Gastroesophageal sphincter (tissue), 4 donors: ENCODE measurements around the gene CARS2. TPM values are rescaled to one million over a fixed set of nuclear protein-coding genes. Genes with fewer than 3 reads are reported as not detected.

ENCODE experiments used
- ATAC-seq: fragments of 150-250 bp; one replicate; pipeline ENCODE4 v1.9.1; 2016; ENCODE audit warnings: mild to moderate bottlenecking, moderate library complexity
- H3K27ac ChIP-seq, 4 donors: fragments of 200-600 bp; sonication (generic) in 3 of 4; 1 replicate in 3 of 4; 2 replicates in 1 of 4; pipeline ENCODE4 v1.5.1; 2016 to 2019
- H3K27me3 ChIP-seq: fragments of 200-600 bp; sonication (generic); one replicate; pipeline ENCODE4 v1.5.1; 2019
- H3K36me3 ChIP-seq, 2 donors: fragments of 200-600 bp; sonication (generic); one replicate each; pipeline ENCODE4 v1.5.1; 2019; ENCODE audit warnings: control low read depth in 1 of 2
- H3K4me1 ChIP-seq, 3 donors: fragments of 200-600 bp; sonication (generic); 1 replicate in 2 of 3; 2 replicates in 1 of 3; pipeline ENCODE4 v1.5.1; 2016 to 2019; ENCODE audit warnings: control low read depth in 2 of 3
- H3K4me3 ChIP-seq, 2 donors: fragments of 200-600 bp; sonication (generic); one replicate each; pipeline ENCODE4 v1.5.1; 2019; ENCODE audit warnings: mild to moderate bottlenecking in 1 of 2, moderate library complexity in 1 of 2
- H3K9me3 ChIP-seq, 3 donors: fragments of 200-600 bp; sonication (generic); one replicate each; pipeline ENCODE4 v1.5.1; 2017 to 2019; ENCODE audit warnings: control low read depth in 2 of 3
- CTCF ChIP-seq, 4 experiments: fragments of 200-600 bp in 2 of 4; fragments of 450-650 bp in 2 of 4; sonication (generic) in 1 of 4; IDR thresholded peaks; one replicate each; pipeline ENCODE4 v1.5.1; 2017 to 2019; ENCODE audit warnings: antibody characterized with exemption in 4 of 4, mild to moderate bottlenecking in 2 of 4, moderate library complexity in 2 of 4
- EP300 ChIP-seq: sonication (generic); formaldehyde crosslinking; IDR thresholded peaks from one replicate; pipeline ENCODE4 v1.6.1; 2017; ENCODE audit warnings: antibody characterized with exemption, mild to moderate bottlenecking
- POLR2A ChIP-seq, 2 donors: fragments of 450-650 bp; IDR thresholded peaks; one replicate each; pipeline ENCODE4 v1.6.1; 2017; ENCODE audit warnings: antibody characterized with exemption in 2 of 2, mild to moderate bottlenecking in 2 of 2, moderate library complexity in 1 of 2
- POLR2AphosphoS5 ChIP-seq: sonication (generic); formaldehyde crosslinking; IDR thresholded peaks from one replicate; pipeline ENCODE4 v1.6.1; 2017; ENCODE audit warnings: antibody characterized with exemption
- WGBS, 2 donors: methylation state at CpG; one replicate each; pipeline ENCODE4 v1.1.5; 2018; ENCODE audit warnings: low coverage in 1 of 2; 5-methylcytosine and 5-hydroxymethylcytosine counted together
- total RNA-seq, 4 donors: library from RNA; depleted of rRNA; stranded (reverse); fragments of >200 nt; gene quantifications; one replicate each; pipeline ENCODE4 v1.1.0, GENCODE V29; 2016

Gene CARS2
- total RNA-seq, 4 donors from 2014 or later = 36.6 to 69.1 (median 53.8) TPM

GRCh38 chr13:110687736-110688135 lies 18.2 kb downstream of the CARS2 start:
- no peak for TF ChIP-seq POLR2A (IDR thresholded peaks at IDR 0.05)
- TF ChIP-seq POLR2AphosphoS5 = no peak
- no peak for TF ChIP-seq EP300
- TF ChIP-seq CTCF (IDR thresholded peaks at IDR 0.05) = no peak
- WGBS, 2 donors = 87 to 90% methylated on average over 6 to 10 of the region's 16 CpGs
- Histone ChIP-seq H3K4me3 (no peak overlapping the region), H3K36me3 (peaks cover 0 to 89% of the 10 kb centered on the region in 2 donors), H3K9me3 (no peaks in the 10 kb centered on the region), H3K4me1 (no peaks in the 10 kb centered on the region), H3K27ac (no peak overlapping the region), H3K27me3 (no peaks in the 10 kb centered on the region)
- ATAC-seq = no peak

- peaks cover 0 to 96% of the 10 kb centered on the region in 2 donors for H3K36me3 ChIP-seq
- H3K27me3 ChIP-seq = no peaks in the 10 kb centered on the region
- H3K4me1 ChIP-seq = no peaks in the 10 kb centered on the region
- no peaks in the 10 kb centered on the region for H3K9me3 ChIP-seq
- peak; percentile 58 for ATAC-seq
- WGBS, 2 donors = 74 to 86% methylated on average over 11 of the region's 11 CpGs
- TF ChIP-seq CTCF (IDR thresholded peaks at IDR 0.05) (no peak), EP300 (no peak), POLR2AphosphoS5 (peak; percentile 56)
- peak overlapping the region in 2 of 4 donors; percentile 9 to 53 for H3K27ac ChIP-seq
- H3K4me3 ChIP-seq = no peak overlapping the region
Measured at GRCh38 chr13:110685305-110686020, 20.5 kb downstream of the CARS2 start.

- Histone ChIP-seq H3K4me1 (no peaks in the 10 kb centered on the region), H3K36me3 (peaks cover 0 to 98% of the 10 kb centered on the region in 2 donors), H3K27ac (peak overlapping the region in 2 of 4 donors; percentile 9 to 53), H3K27me3 (no peaks in the 10 kb centered on the region), H3K4me3 (no peak overlapping the region), H3K9me3 (no peaks in the 10 kb centered on the region)
- 59 to 76% methylated on average over 2 to 4 of the region's 8 CpGs for WGBS, 2 donors
- TF ChIP-seq POLR2AphosphoS5 (no peak), EP300 (no peak), POLR2A (IDR thresholded peaks at IDR 0.05) (no peak), CTCF (IDR thresholded peaks at IDR 0.05) (no peak)
- no peak for ATAC-seq
Measured at GRCh38 chr13:110684388-110685056, 21.4 kb downstream of the CARS2 start.

GRCh38 chr13:110683921-110684320 lies 22.0 kb downstream of the CARS2 start:
- WGBS, 2 donors = 92% methylated on average over 2 to 5 of the region's 5 CpGs
- Histone ChIP-seq H3K4me1 (no peaks in the 10 kb centered on the region), H3K27me3 (no peaks in the 10 kb centered on the region), H3K36me3 (peaks cover 0 to 97% of the 10 kb centered on the region in 2 donors), H3K4me3 (no peak overlapping the region), H3K27ac (peak overlapping the region in 1 of 4 donors; percentile 53), H3K9me3 (no peaks in the 10 kb centered on the region)
- ATAC-seq = no peak
- TF ChIP-seq CTCF (IDR thresholded peaks at IDR 0.05) (no peak), EP300 (no peak), POLR2A (IDR thresholded peaks at IDR 0.05) (no peak)
